Trophoblast cell (in vitro differentiated cells and primary cell): ENCODE results near the gene TNFSF9.

Source experiments
- DNase-seq, 2 donors: peaks; one replicate each; pipeline ENCODE4 v3.0.0-alpha.2; 2016
- H2AFZ ChIP-seq: 2 replicates; pipeline ENCODE4 v1.6.1; 2013; ENCODE audit warnings: low read length, moderate library complexity, mild to moderate bottlenecking; ENCODE audit not compliant: insufficient read depth, poor library complexity
- H2AK5ac ChIP-seq: 2 replicates; pipeline ENCODE4 v1.6.1; 2013; ENCODE audit warnings: mild to moderate bottlenecking, low read length
- H2BK120ac ChIP-seq: 2 replicates; pipeline ENCODE4 v1.6.1; 2013; ENCODE audit warnings: low read length, mild to moderate bottlenecking, moderate library complexity; ENCODE audit not compliant: insufficient read depth, poor library complexity
- H2BK12ac ChIP-seq: 2 replicates; pipeline ENCODE4 v1.6.1; 2013; ENCODE audit warnings: mild to moderate bottlenecking, low read length, moderate library complexity
- H2BK5ac ChIP-seq: 2 replicates; pipeline ENCODE4 v1.6.1; 2013; ENCODE audit warnings: low read length, low read depth, moderate library complexity, mild to moderate bottlenecking; ENCODE audit not compliant: poor library complexity
- H3K14ac ChIP-seq: 2 replicates; pipeline ENCODE4 v1.6.1; 2013; ENCODE audit warnings: mild to moderate bottlenecking, low read length
- H3K18ac ChIP-seq: 2 replicates; pipeline ENCODE4 v1.6.1; 2013; ENCODE audit warnings: mild to moderate bottlenecking, low read length
- H3K23ac ChIP-seq: 2 replicates; pipeline ENCODE4 v1.6.1; 2013; ENCODE audit warnings: low read length
- H3K27ac ChIP-seq: 2 replicates; pipeline ENCODE4 v1.5.1; 2013; ENCODE audit warnings: low read depth, mild to moderate bottlenecking, inconsistent platforms, low read length, moderate library complexity
- H3K27me3 ChIP-seq: 2 replicates; pipeline ENCODE4 v1.6.1; 2013; ENCODE audit warnings: inconsistent platforms, mild to moderate bottlenecking, low read length, moderate library complexity; ENCODE audit not compliant: insufficient read depth
- H3K36me3 ChIP-seq, 2 experiments: 1 replicate in 1 of 2; 2 replicates in 1 of 2; pipeline ENCODE4 v1.6.1; 2013; ENCODE audit warnings: low read length in 2 of 2, mild to moderate bottlenecking in 2 of 2, moderate library complexity in 1 of 2; ENCODE audit not compliant: insufficient read depth in 2 of 2, control insufficient read depth in 1 of 2
- H3K4ac ChIP-seq: 2 replicates; pipeline ENCODE4 v1.6.1; 2013; ENCODE audit warnings: low read depth, mild to moderate bottlenecking, low read length, moderate library complexity
- H3K4me1 ChIP-seq, 2 experiments: 1 replicate in 1 of 2; 2 replicates in 1 of 2; pipeline ENCODE4 v1.6.1; 2013; ENCODE audit warnings: low read length in 2 of 2, mild to moderate bottlenecking in 2 of 2, moderate library complexity in 1 of 2; ENCODE audit not compliant: insufficient read depth in 2 of 2, control insufficient read depth in 1 of 2
- H3K4me2 ChIP-seq: 2 replicates; pipeline ENCODE4 v1.6.1; 2013; ENCODE audit warnings: inconsistent platforms, mild to moderate bottlenecking, low read length, moderate library complexity
- H3K4me3 ChIP-seq: 2 replicates; pipeline ENCODE4 v1.5.1; 2013; ENCODE audit warnings: mild to moderate bottlenecking, low read depth, low read length, inconsistent platforms
- H3K79me1 ChIP-seq: one replicate; pipeline ENCODE4 v1.6.1; 2013; ENCODE audit warnings: low read length
- H3K79me2 ChIP-seq: 2 replicates; pipeline ENCODE4 v1.6.1; 2013; ENCODE audit warnings: low read length, mild to moderate bottlenecking; ENCODE audit not compliant: control insufficient read depth, insufficient read depth, poor library complexity
- H3K9ac ChIP-seq: 2 replicates; pipeline ENCODE4 v1.6.1; 2013; ENCODE audit warnings: mild to moderate bottlenecking, low read length
- H3K9me3 ChIP-seq: 2 replicates; pipeline ENCODE4 v1.6.1; 2013; ENCODE audit warnings: low read depth, mild to moderate bottlenecking, control low read depth, inconsistent platforms, low read length; ENCODE audit not compliant: insufficient read depth
- H4K12ac ChIP-seq: 2 replicates; pipeline ENCODE4 v1.6.1; 2013; ENCODE audit warnings: low read depth, mild to moderate bottlenecking, low read length, moderate library complexity
- H4K8ac ChIP-seq: 2 replicates; pipeline ENCODE4 v1.6.1; 2013; ENCODE audit warnings: low read depth, mild to moderate bottlenecking, low read length, moderate library complexity
- H4K91ac ChIP-seq: one replicate; pipeline ENCODE4 v1.6.1; 2013; ENCODE audit warnings: low read depth, mild to moderate bottlenecking, low read length, moderate library complexity
- WGBS: extraction: QIAGEN DNeasy Blood & Tissue Kit; methylation state at CpG from one replicate; pipeline ENCODE4 v1.1.7; 2013; ENCODE audit warnings: missing lambda C conversion rate; ENCODE audit not compliant: insufficient read length, insufficient coverage; ENCODE audit errors: extremely low coverage; 5-methylcytosine and 5-hydroxymethylcytosine counted together

Gene TNFSF9

GRCh38 chr19:6484230-6484629 is 46.6 kb upstream of the TNFSF9 start:
- no peaks in the 10 kb centered on the region for H3K27me3 ChIP-seq
- H3K4me3 ChIP-seq, result no peak overlapping the region
- H3K23ac ChIP-seq, result no peak overlapping the region
- H4K8ac ChIP-seq, result no peak overlapping the region
- H3K79me2 ChIP-seq, result no peaks in the 10 kb centered on the region
- no peak overlapping the region for H2AFZ ChIP-seq
- no peak overlapping the region for H4K91ac ChIP-seq
- H3K4ac ChIP-seq, result no peak overlapping the region
- H3K9me3 ChIP-seq, result peaks cover 3% of the 10 kb centered on the region
- no peak overlapping the region for H3K18ac ChIP-seq
- no peak overlapping the region for H3K9ac ChIP-seq
- H2BK12ac ChIP-seq, result no peak overlapping the region
- H2AK5ac ChIP-seq, result no peak overlapping the region
- no CpG with 5 or more reads among the region's 8 CpGs for WGBS
- no peak overlapping the region for H4K12ac ChIP-seq
- H2BK120ac ChIP-seq, result no peak overlapping the region
- no peaks in the 10 kb centered on the region for H3K4me1 ChIP-seq
- H3K27ac ChIP-seq, result no peak overlapping the region
- peak in 1 of 2 donors; percentile 24 for DNase-seq
- H3K36me3 ChIP-seq, result no peaks in the 10 kb centered on the region
- H2BK5ac ChIP-seq, result no peak overlapping the region
- H3K14ac ChIP-seq, result no peak overlapping the region
- no peaks in the 10 kb centered on the region for H3K79me1 ChIP-seq
- H3K4me2 ChIP-seq, result no peak overlapping the region

- Histone ChIP-seq H4K12ac (no peak overlapping the region), H3K18ac (no peak overlapping the region), H2BK12ac (no peak overlapping the region), H3K27me3 (no peaks in the 10 kb centered on the region), H3K4me1 (no peaks in the 10 kb centered on the region), H3K4me2 (no peak overlapping the region), H2BK5ac (no peak overlapping the region), H2BK120ac (no peak overlapping the region), H3K14ac (no peak overlapping the region), H2AFZ (no peak overlapping the region), H4K91ac (no peak overlapping the region), H3K27ac (no peak overlapping the region), H3K9me3 (peaks cover 3% of the 10 kb centered on the region), H3K9ac (no peak overlapping the region), H3K79me1 (no peaks in the 10 kb centered on the region), H3K4ac (no peak overlapping the region), H4K8ac (no peak overlapping the region), H3K4me3 (no peak overlapping the region), H3K79me2 (no peaks in the 10 kb centered on the region), H2AK5ac (no peak overlapping the region), H3K36me3 (no peaks in the 10 kb centered on the region), H3K23ac (no peak overlapping the region)
- no CpG with 5 or more reads among the region's 7 CpGs for WGBS
- peak; percentile 56 to 69 for DNase-seq
Observed at GRCh38 chr19:6484831-6485230, 46.0 kb upstream of the TNFSF9 start.

GRCh38 chr19:6489278-6490061 is 41.4 kb upstream of the TNFSF9 start:
- Histone ChIP-seq H3K79me1 (no peaks in the 10 kb centered on the region), H4K8ac (no peak overlapping the region), H3K27ac (no peak overlapping the region), H3K4ac (no peak overlapping the region), H3K27me3 (no peaks in the 10 kb centered on the region), H2BK12ac (no peak overlapping the region), H3K18ac (no peak overlapping the region), H4K12ac (no peak overlapping the region), H3K9me3 (no peaks in the 10 kb centered on the region), H2AK5ac (no peak overlapping the region), H3K36me3 (no peaks in the 10 kb centered on the region), H3K9ac (no peak overlapping the region), H3K4me2 (no peak overlapping the region), H3K4me3 (no peak overlapping the region), H2AFZ (no peak overlapping the region), H2BK120ac (no peak overlapping the region), H3K4me1 (no peaks in the 10 kb centered on the region), H2BK5ac (no peak overlapping the region), H3K23ac (no peak overlapping the region), H3K79me2 (no peaks in the 10 kb centered on the region), H4K91ac (no peak overlapping the region), H3K14ac (no peak overlapping the region)
- no CpG with 5 or more reads among the region's 15 CpGs for WGBS
- no peak for DNase-seq

GRCh38 chr19:6490134-6490533 is 40.7 kb upstream of the TNFSF9 start:
- Histone ChIP-seq H3K9me3 (no peaks in the 10 kb centered on the region), H2AFZ (no peak overlapping the region), H3K4me3 (no peak overlapping the region), H4K91ac (no peak overlapping the region), H2AK5ac (no peak overlapping the region), H2BK12ac (no peak overlapping the region), H3K4ac (no peak overlapping the region), H3K36me3 (no peaks in the 10 kb centered on the region), H4K8ac (no peak overlapping the region), H4K12ac (no peak overlapping the region), H3K27ac (no peak overlapping the region), H3K79me2 (no peaks in the 10 kb centered on the region), H3K79me1 (no peaks in the 10 kb centered on the region), H3K4me1 (no peaks in the 10 kb centered on the region), H3K23ac (no peak overlapping the region), H2BK120ac (no peak overlapping the region), H3K14ac (no peak overlapping the region), H3K18ac (no peak overlapping the region), H3K4me2 (no peak overlapping the region), H3K9ac (no peak overlapping the region), H3K27me3 (no peaks in the 10 kb centered on the region), H2BK5ac (no peak overlapping the region)
- no peak for DNase-seq
- WGBS, result no CpG with 5 or more reads among the region's 2 CpGs
